ENCODE data around the gene SEC63. TPM values are rescaled to one million over a fixed set of nuclear protein-coding genes. Genes with fewer than 3 reads are reported as not detected.

SEC63 gene
- total and polyA plus RNA-seq, 9 donors = 33.8 to 198 (median 122) TPM

GRCh38 chr6:107832151-107833056 is 125.6 kb downstream of the SEC63 start:
- Histone ChIP-seq H3K9me3 (no peaks in the 10 kb centered on the region), H3K4me1 (ENCODE audit: insufficient read depth) (no peaks in the 10 kb centered on the region), H3K4me3 (no peak overlapping the region), H3K27me3 (no peaks in the 10 kb centered on the region), H3K27ac (no peak overlapping the region), H3K36me3 (no peaks in the 10 kb centered on the region)
- intact Hi-C loops (cut with DNase I) = no loop called here
- TF ChIP-seq POLR2A (IDR thresholded peaks at IDR 0.05) (no peak), EP300 (IDR thresholded peaks at IDR 0.05) (no peak)
- TF ChIP-seq, protein P1, sequence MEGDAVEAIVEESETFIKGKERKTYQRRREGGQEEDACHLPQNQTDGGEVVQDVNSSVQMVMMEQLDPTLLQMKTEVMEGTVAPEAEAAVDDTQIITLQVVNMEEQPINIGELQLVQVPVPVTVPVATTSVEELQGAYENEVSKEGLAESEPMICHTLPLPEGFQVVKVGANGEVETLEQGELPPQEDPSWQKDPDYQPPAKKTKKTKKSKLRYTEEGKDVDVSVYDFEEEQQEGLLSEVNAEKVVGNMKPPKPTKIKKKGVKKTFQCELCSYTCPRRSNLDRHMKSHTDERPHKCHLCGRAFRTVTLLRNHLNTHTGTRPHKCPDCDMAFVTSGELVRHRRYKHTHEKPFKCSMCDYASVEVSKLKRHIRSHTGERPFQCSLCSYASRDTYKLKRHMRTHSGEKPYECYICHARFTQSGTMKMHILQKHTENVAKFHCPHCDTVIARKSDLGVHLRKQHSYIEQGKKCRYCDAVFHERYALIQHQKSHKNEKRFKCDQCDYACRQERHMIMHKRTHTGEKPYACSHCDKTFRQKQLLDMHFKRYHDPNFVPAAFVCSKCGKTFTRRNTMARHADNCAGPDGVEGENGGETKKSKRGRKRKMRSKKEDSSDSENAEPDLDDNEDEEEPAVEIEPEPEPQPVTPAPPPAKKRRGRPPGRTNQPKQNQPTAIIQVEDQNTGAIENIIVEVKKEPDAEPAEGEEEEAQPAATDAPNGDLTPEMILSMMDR (IDR thresholded peaks at IDR 0.05) = no peak
- 86 to 94% (median 89%) methylated on average over 10 of the region's 10 CpGs for WGBS, 3 donors
- no peak for DNase-seq

DNA sequence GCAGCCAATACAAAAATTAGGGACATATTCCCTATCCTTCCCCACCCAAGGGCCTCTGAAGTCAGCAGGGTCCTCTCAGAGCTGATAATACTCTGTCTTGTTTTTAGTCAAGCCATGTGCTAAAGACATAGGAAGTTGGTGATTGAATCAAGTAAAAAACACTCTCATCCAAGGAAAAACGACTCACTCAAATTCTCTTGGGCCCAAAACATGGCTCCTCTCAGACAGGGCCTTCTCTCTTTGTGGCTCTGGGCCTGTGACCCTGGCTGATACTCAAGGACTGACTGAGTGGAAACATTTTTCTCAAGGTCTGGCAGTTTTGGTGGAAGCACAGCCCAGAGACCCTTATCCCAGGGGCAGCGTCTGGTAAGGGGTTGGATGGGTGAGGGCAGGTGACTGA is 127.9 kb downstream of the SEC63 start:
- Histone ChIP-seq H3K4me1 (ENCODE audit: insufficient read depth) (no peaks in the 10 kb centered on the region), H3K27ac (no peak overlapping the region), H3K4me3 (no peak overlapping the region), H3K36me3 (no peaks in the 10 kb centered on the region), H3K9me3 (no peaks in the 10 kb centered on the region), H3K27me3 (no peaks in the 10 kb centered on the region)
- DNase-seq = no peak
- WGBS, 3 donors = 56 to 84% (median 74%) methylated on average over 2 of the region's 2 CpGs
- TF ChIP-seq EP300 (IDR thresholded peaks at IDR 0.05) = no peak
- TF ChIP-seq POLR2A (IDR thresholded peaks at IDR 0.05) = no peak
- TF ChIP-seq, protein P1 (IDR thresholded peaks at IDR 0.05) = no peak
- intact Hi-C loops (cut with DNase I) = no loop called here

DNA sequence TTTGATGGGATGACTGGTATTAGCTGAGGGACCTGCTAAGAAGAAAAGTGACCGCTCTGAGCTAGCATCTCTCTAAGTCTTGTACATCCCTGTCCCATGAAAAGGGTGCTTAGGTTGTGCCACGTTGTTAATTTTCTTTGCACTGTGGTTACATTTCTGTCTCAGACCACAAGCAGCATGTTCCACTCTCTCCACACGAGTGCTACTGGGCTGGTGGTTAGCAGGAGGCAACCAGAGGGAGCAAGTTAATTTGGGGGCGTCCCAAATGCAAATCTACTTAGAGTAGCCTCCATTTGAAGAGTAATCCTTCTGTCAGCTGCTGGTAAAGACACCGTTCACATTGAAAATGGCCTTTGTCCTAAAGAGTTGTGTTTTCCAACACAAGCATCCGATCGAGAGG is 130.5 kb downstream of the SEC63 start:
- Histone ChIP-seq H3K27ac (no peak overlapping the region), H3K4me3 (no peak overlapping the region), H3K9me3 (no peaks in the 10 kb centered on the region), H3K36me3 (no peaks in the 10 kb centered on the region), H3K4me1 (ENCODE audit: insufficient read depth) (no peaks in the 10 kb centered on the region), H3K27me3 (no peaks in the 10 kb centered on the region)
- 85 to 90% (median 86%) methylated on average over 7 of the region's 7 CpGs for WGBS, 3 donors
- no peak for DNase-seq
- intact Hi-C loops (cut with DNase I) = no loop called here
- TF ChIP-seq EP300 (IDR thresholded peaks at IDR 0.05) (no peak), POLR2A (IDR thresholded peaks at IDR 0.05) (no peak)
- TF ChIP-seq, protein P1 (IDR thresholded peaks at IDR 0.05) = no peak

DNA sequence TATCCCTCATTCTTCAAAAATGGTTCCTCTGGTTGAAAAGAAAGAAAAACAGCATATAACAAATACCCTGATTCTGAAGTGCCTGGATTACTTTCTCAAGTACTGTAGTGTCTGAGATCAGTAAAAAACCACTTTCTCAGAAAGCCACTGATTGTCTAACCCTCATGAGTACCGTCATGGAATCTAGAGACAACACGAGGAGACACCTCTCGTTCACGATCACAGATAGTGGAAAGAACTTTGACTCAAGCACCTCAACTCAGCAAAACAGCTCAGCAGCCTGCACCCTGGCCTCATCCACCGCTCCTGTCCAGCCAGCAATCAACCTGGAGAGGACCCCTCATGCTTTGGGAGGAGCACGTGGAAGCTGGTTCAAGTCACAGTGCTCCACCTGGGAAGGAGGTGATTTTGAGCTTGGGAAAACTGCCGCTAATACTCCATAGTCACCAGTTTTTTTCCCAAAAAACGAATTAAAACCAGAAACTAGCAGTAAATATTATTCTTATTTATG is 134.9 kb downstream of the SEC63 start:
- no peak overlapping the region for H3K27ac ChIP-seq
- TF ChIP-seq, protein P1 (IDR thresholded peaks at IDR 0.05) = no peak
- TF ChIP-seq POLR2A (IDR thresholded peaks at IDR 0.05) (no peak), EP300 (IDR thresholded peaks at IDR 0.05) (no peak)
- no peak overlapping the region for H3K4me3 ChIP-seq

More for the DNA sequence above, 134.9 kb downstream of the SEC63 start:
- Histone ChIP-seq H3K36me3 (no peaks in the 10 kb centered on the region), H3K4me1 (ENCODE audit: insufficient read depth) (peaks cover 2% of the 10 kb centered on the region), H3K27me3 (no peaks in the 10 kb centered on the region), H3K9me3 (no peaks in the 10 kb centered on the region)
- 47 to 70% (median 57%) methylated on average over 8 of the region's 8 CpGs for WGBS, 3 donors
- no peak for DNase-seq
- intact Hi-C loops (cut with DNase I) = no loop called here

Measured in ovary (tissue), 9 donors.